Neutrophil (primary cell): ENCODE results near the gene BCL7B.

Source experiments
- H3K27ac ChIP-seq: fragments of 200-600 bp; sonication (generic); 2 replicates; pipeline ENCODE4 v1.5.1; 2016; ENCODE audit warnings: mild to moderate bottlenecking, moderate library complexity
- H3K27me3 ChIP-seq: fragments of 200-600 bp; sonication (generic); 2 replicates; pipeline ENCODE4 v1.6.0; 2016; ENCODE audit warnings: mild to moderate bottlenecking
- H3K36me3 ChIP-seq: fragments of 200-600 bp; sonication (generic); 2 replicates; pipeline ENCODE4 v1.5.1; 2017
- H3K4me1 ChIP-seq, 2 experiments: fragments of 200-600 bp in 1 of 2; sonication (generic) in 1 of 2; 1 replicate in 1 of 2; 2 replicates in 1 of 2; pipeline versions ENCODE4 v1.5.1 to v1.6.1; 2013 to 2016; ENCODE audit warnings: low read depth in 1 of 2, low read length in 1 of 2, mild to moderate bottlenecking in 1 of 2, moderate library complexity in 1 of 2; ENCODE audit not compliant: control insufficient read depth in 1 of 2, insufficient read depth in 1 of 2
- H3K4me3 ChIP-seq, 2 experiments: fragments of 200-600 bp in 1 of 2; sonication (generic) in 1 of 2; 1 replicate in 1 of 2; 2 replicates in 1 of 2; pipeline ENCODE4 v1.5.1; 2013 to 2016; ENCODE audit warnings: low read depth in 1 of 2, low read length in 1 of 2, mild to moderate bottlenecking in 1 of 2, moderate library complexity in 1 of 2
- H3K9me3 ChIP-seq: fragments of 200-600 bp; sonication (generic); 2 replicates; pipeline ENCODE4 v1.5.1; 2016
- CTCF ChIP-seq: fragments of 200-600 bp; sonication (generic); IDR thresholded peaks from 2 replicates; pipeline ENCODE4 v1.5.1; 2016; ENCODE audit warnings: antibody characterized with exemption

The BCL7B gene

GRCh38 chr7:73515178-73515577 lies 42.3 kb downstream of the BCL7B start:
- peaks cover 15% of the 10 kb centered on the region for H3K36me3 ChIP-seq
- H3K4me1 ChIP-seq = peaks cover 9 to 10% of the 10 kb centered on the region in 2 experiments
- H3K4me3 ChIP-seq = no peak overlapping the region
- no peaks in the 10 kb centered on the region for H3K27me3 ChIP-seq
- TF ChIP-seq CTCF = no peak
- H3K9me3 ChIP-seq = no peaks in the 10 kb centered on the region
- no peak overlapping the region for H3K27ac ChIP-seq

- Histone ChIP-seq H3K9me3 (no peaks in the 10 kb centered on the region), H3K4me3 (no peak overlapping the region), H3K4me1 (no peaks in the 10 kb centered on the region), H3K27ac (no peak overlapping the region), H3K36me3 (peaks cover 36% of the 10 kb centered on the region), H3K27me3 (no peaks in the 10 kb centered on the region)
- no peak for TF ChIP-seq CTCF
These were observed 45.3 kb downstream of the BCL7B start for GRCh38 chr7:73512018-73512780.

DNA sequence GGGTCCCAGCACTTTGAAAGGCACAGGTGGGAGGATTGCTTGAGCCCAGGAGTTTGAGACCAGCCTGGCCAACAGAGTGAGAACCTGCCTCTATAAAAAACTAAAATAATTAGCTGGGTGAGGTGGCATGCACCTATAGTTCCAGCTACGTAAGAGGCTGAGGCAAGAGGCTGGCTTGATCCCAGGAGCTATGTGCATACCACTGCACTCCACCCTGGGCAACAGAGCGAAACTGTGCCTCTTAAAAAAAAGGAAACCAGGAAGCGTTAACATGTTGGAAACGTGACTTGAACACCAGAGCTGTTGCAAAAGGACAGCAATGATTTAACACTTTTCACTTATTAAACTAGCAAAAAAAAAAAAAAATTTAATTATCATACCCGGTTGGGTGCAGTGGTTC lies 48.0 kb downstream of the BCL7B start:
- TF ChIP-seq CTCF = no peak
- H3K27ac ChIP-seq = no peak overlapping the region
- no peaks in the 10 kb centered on the region for H3K4me1 ChIP-seq
- no peaks in the 10 kb centered on the region for H3K9me3 ChIP-seq
- H3K4me3 ChIP-seq = no peak overlapping the region
- peaks cover 50% of the 10 kb centered on the region for H3K36me3 ChIP-seq
- H3K27me3 ChIP-seq = no peaks in the 10 kb centered on the region

- no peak for TF ChIP-seq CTCF
- peaks cover 63% of the 10 kb centered on the region for H3K36me3 ChIP-seq
- H3K27ac ChIP-seq = no peak overlapping the region
- H3K27me3 ChIP-seq = no peaks in the 10 kb centered on the region
- no peak overlapping the region for H3K4me3 ChIP-seq
- H3K9me3 ChIP-seq = no peaks in the 10 kb centered on the region
- no peaks in the 10 kb centered on the region for H3K4me1 ChIP-seq
These were observed 49.9 kb downstream of the BCL7B start for GRCh38 chr7:73507556-73507955.

DNA sequence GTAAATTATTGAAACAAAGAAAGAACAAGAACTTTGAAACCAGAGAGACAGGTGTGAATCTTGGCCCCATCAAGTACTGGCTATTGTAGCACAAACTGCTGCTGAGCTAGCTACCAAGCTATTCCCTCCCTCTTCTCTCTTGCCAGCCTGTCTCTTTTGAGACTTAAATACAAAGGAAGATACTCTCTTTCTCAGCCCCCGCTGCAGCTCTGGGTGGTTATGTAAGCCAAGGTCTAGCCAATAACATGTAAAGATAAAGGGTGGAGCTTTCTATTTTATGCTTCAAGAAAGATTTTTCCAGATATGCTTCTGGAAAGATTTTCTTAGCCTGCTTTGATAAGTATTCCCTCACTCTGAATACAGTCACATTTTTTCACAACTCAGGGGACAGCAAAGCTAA lies 52.6 kb downstream of the BCL7B start:
- peaks cover 82% of the 10 kb centered on the region for H3K36me3 ChIP-seq

More for the DNA sequence above, 52.6 kb downstream of the BCL7B start:
- no peak for TF ChIP-seq CTCF
- Histone ChIP-seq H3K27ac (no peak overlapping the region), H3K9me3 (no peaks in the 10 kb centered on the region), H3K4me1 (no peaks in the 10 kb centered on the region), H3K4me3 (no peak overlapping the region), H3K27me3 (no peaks in the 10 kb centered on the region)
